ENCODE results near the gene FNTB. TPM values are rescaled to one million over a fixed set of nuclear protein-coding genes. Genes with fewer than 3 reads are reported as not detected.

The FNTB gene
- total and polyA plus RNA-seq, 2 donors (not counting 3 experiments of a cell fraction or from before 2014, with no cell fraction given) = 21.0 to 21.6 TPM

DNA sequence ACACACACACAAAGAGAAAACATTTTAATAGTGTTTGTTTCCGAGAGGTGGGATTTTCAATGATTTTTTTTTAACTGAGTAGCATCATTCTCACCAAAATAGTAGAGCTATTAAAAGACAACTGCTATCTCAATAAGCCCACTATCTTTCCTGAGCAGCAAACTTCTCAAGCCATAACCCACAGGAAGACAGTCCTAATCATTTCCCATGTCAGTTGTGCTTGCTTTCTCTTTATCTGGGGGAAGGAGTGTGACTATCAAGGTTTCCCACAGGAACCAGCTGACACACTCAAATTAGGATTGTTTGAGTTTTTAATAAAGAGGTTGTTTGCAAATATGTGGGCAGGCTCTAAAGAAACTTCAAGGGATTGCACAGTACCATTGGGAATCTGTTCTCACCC, 120.5 kb downstream of the FNTB start:
- no peak overlapping the region for H3K4me3 ChIP-seq (replicated peaks in 1 of 3; ENCODE audit: insufficient read depth in 1 of 3, low read depth in 1 of 3, low read length in 3 of 3)
- no peaks in the 10 kb centered on the region for H4K20me1 ChIP-seq (replicated peaks; ENCODE audit: control insufficient read depth, extremely low read depth, insufficient read depth, low read length)
- TF ChIP-seq GATA2 (IDR thresholded peaks at IDR 0.05; ENCODE audit: insufficient read depth, insufficient read length, low read depth, low read length) (no peak), MYC (IDR thresholded peaks at IDR 0.05; ENCODE audit: low read depth, low read length) (no peak), FOS (IDR thresholded peaks at IDR 0.05; ENCODE audit: borderline replicate concordance, insufficient read depth, low read length) (no peak), POLR2A (IDR thresholded peaks at IDR 0.05; ENCODE audit: low read depth, low read length) (no peak), JUN (IDR thresholded peaks at IDR 0.05; ENCODE audit: borderline replicate concordance, insufficient read depth, insufficient read length, low read depth) (no peak), EZH2 (IDR thresholded peaks at IDR 0.05; ENCODE audit: borderline replicate concordance, low read depth, low read length, severe bottlenecking) (no peak)
- POLR2A ChIA-PET = no interaction called here
- CTCF ChIA-PET = interaction anchor here (1.0 to 1.1 kb wide), 2 partner anchors 120 to 717 kb away, joined by 3 read pairs; no protein-coding TSS in a partner anchor
- no peak overlapping the region for H3K27ac ChIP-seq (ENCODE audit: insufficient read depth, low read depth, low read length)
- H3K4me2 ChIP-seq (ENCODE audit: insufficient read depth, low read length) = no peak overlapping the region
- DNase-seq (ENCODE audit: low read depth, low spot score) = no peak
- H3K9me1 ChIP-seq (replicated peaks; ENCODE audit: control insufficient read depth, extremely low read depth, insufficient read depth, low read length) = no peaks in the 10 kb centered on the region
- no TSS peak for BruUV-seq (replicated peaks)
- no peak for FAIRE-seq
- H3K4me1 ChIP-seq (ENCODE audit: control insufficient read depth, extremely low read depth, insufficient read depth, low read length) = peaks cover 7% of the 10 kb centered on the region
- H3K36me3 ChIP-seq (ENCODE audit: control insufficient read depth in 2 of 2, extremely low read depth in 1 of 2, insufficient read depth in 2 of 2, low read length in 2 of 2) = no peaks in the 10 kb centered on the region
- H3K9me3 ChIP-seq (replicated peaks; ENCODE audit: control insufficient read depth, insufficient read depth, low read length) = no peaks in the 10 kb centered on the region
- H3K79me2 ChIP-seq (ENCODE audit: control insufficient read depth, insufficient read depth, low read length) = no peaks in the 10 kb centered on the region
- H2AFZ ChIP-seq (ENCODE audit: low read depth, low read length) = no peak overlapping the region
- H3K9ac ChIP-seq (replicated peaks; ENCODE audit: extremely low read depth, insufficient read depth, low read length) = no peak overlapping the region
- dilution Hi-C loops (cut with MboI; ENCODE audit: extremely low pct_ligation_motif_present, low sequenced_read_pairs) = no loop called here
- H3K27me3 ChIP-seq (ENCODE audit: control insufficient read depth in 2 of 2, insufficient read depth in 2 of 2, low read length in 2 of 2) = no peaks in the 10 kb centered on the region
- intact Hi-C loops (cut with micrococcal nuclease) = no loop called here

DNA sequence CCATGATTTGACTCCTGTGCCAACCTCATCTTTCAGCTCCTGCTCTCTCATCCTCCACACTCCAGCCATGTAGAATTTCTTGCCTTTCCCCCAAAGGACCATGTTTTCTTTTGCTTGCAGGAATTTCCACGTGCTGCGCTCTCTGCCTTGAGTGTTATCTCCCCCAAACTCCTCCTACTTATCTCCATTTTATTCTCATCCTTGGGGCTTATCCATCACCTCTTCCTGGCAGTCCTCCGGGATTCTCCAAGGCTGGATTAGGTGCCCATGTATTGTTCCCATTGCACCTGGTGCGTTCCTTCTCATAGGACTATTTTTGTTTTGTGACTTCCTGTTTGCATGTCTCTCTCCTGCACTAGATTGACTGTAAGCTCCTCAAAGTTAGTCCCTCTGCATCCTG, 122.7 kb downstream of the FNTB start:
- dilution Hi-C loops (cut with MboI; ENCODE audit: extremely low pct_ligation_motif_present, low sequenced_read_pairs) (no loop called here), intact Hi-C loops (cut with micrococcal nuclease) (no loop called here)
- H3K4me3 ChIP-seq (replicated peaks in 1 of 3; ENCODE audit: insufficient read depth in 1 of 3, low read depth in 1 of 3, low read length in 3 of 3) = no peak overlapping the region
- H2AFZ ChIP-seq (ENCODE audit: low read depth, low read length) = no peak overlapping the region
- DNase-seq (ENCODE audit: low read depth, low spot score) (no peak), FAIRE-seq (no peak)
- H3K4me1 ChIP-seq (ENCODE audit: control insufficient read depth, extremely low read depth, insufficient read depth, low read length) = no peaks in the 10 kb centered on the region
- H3K9me1 ChIP-seq (replicated peaks; ENCODE audit: control insufficient read depth, extremely low read depth, insufficient read depth, low read length) = no peaks in the 10 kb centered on the region
- no TSS peak for BruUV-seq (replicated peaks)
- H3K9ac ChIP-seq (replicated peaks; ENCODE audit: extremely low read depth, insufficient read depth, low read length) = no peak overlapping the region
- peaks cover 0 to 3% of the 10 kb centered on the region in 2 experiments for H3K27me3 ChIP-seq (ENCODE audit: control insufficient read depth in 2 of 2, insufficient read depth in 2 of 2, low read length in 2 of 2)
- no peaks in the 10 kb centered on the region for H4K20me1 ChIP-seq (replicated peaks; ENCODE audit: control insufficient read depth, extremely low read depth, insufficient read depth, low read length)
- H3K4me2 ChIP-seq (ENCODE audit: insufficient read depth, low read length) = no peak overlapping the region
- ChIA-PET POLR2A (no interaction called here), CTCF (no interaction called here)
- H3K9me3 ChIP-seq (replicated peaks; ENCODE audit: control insufficient read depth, insufficient read depth, low read length) = no peaks in the 10 kb centered on the region
- H3K79me2 ChIP-seq (ENCODE audit: control insufficient read depth, insufficient read depth, low read length) = no peaks in the 10 kb centered on the region
- no peak overlapping the region for H3K27ac ChIP-seq (ENCODE audit: insufficient read depth, low read depth, low read length)
- TF ChIP-seq POLR2AphosphoS5 (IDR thresholded peaks at IDR 0.05; ENCODE audit: insufficient read depth, low read depth, low read length) (no peak), GATA2 (IDR thresholded peaks at IDR 0.05; ENCODE audit: insufficient read depth, insufficient read length, low read depth, low read length) (no peak), JUN (IDR thresholded peaks at IDR 0.05; ENCODE audit: borderline replicate concordance, insufficient read depth, insufficient read length, low read depth) (no peak), MAX (IDR thresholded peaks at IDR 0.05; ENCODE audit: insufficient read depth, insufficient read length) (no peak), EZH2 (IDR thresholded peaks at IDR 0.05; ENCODE audit: borderline replicate concordance, low read depth, low read length, severe bottlenecking) (no peak), POLR2A (IDR thresholded peaks at IDR 0.05; ENCODE audit: low read depth, low read length) (no peak), MYC (IDR thresholded peaks at IDR 0.05; ENCODE audit: low read depth, low read length) (no peak), FOS (IDR thresholded peaks at IDR 0.05; ENCODE audit: borderline replicate concordance, insufficient read depth, low read length) (no peak)
- TF ChIP-seq, protein P1, sequence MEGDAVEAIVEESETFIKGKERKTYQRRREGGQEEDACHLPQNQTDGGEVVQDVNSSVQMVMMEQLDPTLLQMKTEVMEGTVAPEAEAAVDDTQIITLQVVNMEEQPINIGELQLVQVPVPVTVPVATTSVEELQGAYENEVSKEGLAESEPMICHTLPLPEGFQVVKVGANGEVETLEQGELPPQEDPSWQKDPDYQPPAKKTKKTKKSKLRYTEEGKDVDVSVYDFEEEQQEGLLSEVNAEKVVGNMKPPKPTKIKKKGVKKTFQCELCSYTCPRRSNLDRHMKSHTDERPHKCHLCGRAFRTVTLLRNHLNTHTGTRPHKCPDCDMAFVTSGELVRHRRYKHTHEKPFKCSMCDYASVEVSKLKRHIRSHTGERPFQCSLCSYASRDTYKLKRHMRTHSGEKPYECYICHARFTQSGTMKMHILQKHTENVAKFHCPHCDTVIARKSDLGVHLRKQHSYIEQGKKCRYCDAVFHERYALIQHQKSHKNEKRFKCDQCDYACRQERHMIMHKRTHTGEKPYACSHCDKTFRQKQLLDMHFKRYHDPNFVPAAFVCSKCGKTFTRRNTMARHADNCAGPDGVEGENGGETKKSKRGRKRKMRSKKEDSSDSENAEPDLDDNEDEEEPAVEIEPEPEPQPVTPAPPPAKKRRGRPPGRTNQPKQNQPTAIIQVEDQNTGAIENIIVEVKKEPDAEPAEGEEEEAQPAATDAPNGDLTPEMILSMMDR (IDR thresholded peaks at IDR 0.05; ENCODE audit: extremely low read depth in 1 of 2, insufficient read depth in 1 of 2, low read depth in 1 of 2, low read length in 2 of 2) = no peak
- no peaks in the 10 kb centered on the region for H3K36me3 ChIP-seq (ENCODE audit: control insufficient read depth in 2 of 2, extremely low read depth in 1 of 2, insufficient read depth in 2 of 2, low read length in 2 of 2)

Measured in endothelial cell of umbilical vein (primary cell).